ENCODE results near the gene ANKS1A. TPM values are rescaled to one million over a fixed set of nuclear protein-coding genes. Genes with fewer than 3 reads are reported as not detected.

The ANKS1A gene
- total RNA-seq, 1 donor from 2014 or later: 43.2 TPM

DNA sequence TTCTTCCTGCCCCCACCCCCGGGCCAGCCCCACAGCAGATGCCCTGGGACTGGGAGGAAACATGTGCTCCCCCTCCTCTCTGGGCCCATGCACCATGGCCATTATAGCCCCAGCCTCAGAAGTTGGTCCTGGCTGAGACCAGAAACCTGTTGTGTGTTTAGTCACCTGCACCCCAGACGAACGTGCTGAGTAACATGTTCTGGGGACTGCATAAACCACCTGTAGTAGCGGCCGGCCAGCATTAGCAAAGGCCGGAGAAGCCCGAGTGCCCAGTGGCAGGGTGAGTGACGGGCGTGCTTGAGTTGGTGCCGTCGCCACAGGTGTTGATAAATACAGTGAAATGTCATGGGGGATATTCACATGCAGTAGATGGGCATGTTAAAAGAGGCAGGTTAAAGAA lies 178.2 kb downstream of the ANKS1A start:
- no peak for DNase-seq (ENCODE audit: low spot score)

DNA sequence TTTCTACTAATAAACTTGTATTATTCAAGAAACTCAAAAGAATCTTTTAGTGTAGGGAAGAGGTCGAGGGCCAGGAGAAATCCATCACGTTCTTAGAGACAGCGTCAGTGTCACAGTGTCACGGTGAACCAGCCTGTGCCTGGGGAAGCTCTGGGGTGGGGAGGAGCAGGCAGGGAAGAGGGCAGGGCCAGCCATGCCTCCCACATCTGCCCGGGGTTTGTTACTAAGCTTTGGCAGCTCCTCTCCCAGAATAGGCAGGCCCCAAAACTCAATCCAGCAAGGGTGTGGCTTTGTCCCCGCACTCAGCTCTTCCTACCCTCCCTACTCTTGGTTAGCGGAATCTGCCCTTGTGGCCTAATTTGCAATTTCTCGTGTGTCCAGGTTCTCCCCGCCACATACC lies 179.2 kb downstream of the ANKS1A start:
- no peak for DNase-seq (ENCODE audit: low spot score)

DNA sequence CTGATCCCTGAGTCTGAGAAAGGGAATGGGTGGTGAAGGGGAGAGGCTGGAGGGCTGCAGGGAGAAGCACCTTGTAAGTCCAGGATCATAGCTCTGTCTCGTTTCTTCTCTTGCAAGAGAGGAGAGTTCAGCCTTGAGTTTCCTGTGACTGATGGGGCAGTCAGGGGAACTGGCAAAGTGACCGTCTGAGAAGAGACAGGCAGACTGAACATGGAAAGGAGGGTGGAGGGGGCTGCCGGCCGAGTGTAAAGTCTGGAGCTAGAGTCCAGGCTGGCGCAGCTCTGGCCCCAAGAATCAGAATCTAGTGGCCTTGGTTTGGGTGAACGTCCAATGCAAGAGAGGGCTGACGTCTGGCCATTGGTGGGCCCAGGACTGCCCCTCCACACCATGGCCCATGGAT lies 179.6 kb downstream of the ANKS1A start:
- no peak for DNase-seq (ENCODE audit: low spot score)

DNA sequence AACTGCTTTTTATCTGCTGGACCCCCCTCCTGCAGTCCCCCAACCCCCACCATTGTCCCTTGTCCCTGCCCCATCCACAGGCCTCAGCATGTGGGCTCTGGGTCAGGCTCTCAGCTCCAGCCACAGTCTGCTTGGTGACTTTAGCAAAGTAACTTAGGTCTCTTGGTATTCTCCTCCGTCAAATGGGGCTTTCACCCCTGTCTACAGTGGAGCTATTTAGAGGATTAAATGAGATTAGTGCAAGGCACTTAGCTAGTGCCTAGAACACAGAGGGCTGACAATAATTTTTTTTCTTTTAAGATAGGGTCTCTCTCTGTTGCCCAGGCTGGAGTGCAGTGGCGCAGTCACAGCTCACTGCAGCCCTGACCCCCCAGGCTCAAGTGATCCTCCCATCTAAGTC lies 180.2 kb downstream of the ANKS1A start:
- no peak for DNase-seq (ENCODE audit: low spot score)

DNA sequence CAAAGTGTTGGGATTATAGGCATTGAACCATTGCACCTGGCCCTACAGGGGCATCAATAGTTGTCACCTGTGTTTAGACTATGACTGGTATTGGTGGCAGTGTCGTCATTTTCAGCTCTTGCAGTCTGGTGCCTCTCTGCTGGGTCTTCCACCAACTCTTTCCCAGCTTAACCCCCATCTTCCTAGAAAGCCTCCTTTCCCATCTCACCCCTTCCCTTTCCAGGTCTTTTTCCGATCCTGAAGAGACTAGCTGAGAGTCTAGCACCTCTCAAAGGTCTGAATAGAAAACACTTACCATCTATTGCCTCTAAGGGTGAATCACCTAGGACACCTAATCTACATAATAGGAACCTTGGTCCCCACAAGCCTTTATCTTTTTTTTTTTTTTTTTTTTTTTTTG lies 181.1 kb downstream of the ANKS1A start:
- no peak for DNase-seq (ENCODE audit: low spot score)

DNA sequence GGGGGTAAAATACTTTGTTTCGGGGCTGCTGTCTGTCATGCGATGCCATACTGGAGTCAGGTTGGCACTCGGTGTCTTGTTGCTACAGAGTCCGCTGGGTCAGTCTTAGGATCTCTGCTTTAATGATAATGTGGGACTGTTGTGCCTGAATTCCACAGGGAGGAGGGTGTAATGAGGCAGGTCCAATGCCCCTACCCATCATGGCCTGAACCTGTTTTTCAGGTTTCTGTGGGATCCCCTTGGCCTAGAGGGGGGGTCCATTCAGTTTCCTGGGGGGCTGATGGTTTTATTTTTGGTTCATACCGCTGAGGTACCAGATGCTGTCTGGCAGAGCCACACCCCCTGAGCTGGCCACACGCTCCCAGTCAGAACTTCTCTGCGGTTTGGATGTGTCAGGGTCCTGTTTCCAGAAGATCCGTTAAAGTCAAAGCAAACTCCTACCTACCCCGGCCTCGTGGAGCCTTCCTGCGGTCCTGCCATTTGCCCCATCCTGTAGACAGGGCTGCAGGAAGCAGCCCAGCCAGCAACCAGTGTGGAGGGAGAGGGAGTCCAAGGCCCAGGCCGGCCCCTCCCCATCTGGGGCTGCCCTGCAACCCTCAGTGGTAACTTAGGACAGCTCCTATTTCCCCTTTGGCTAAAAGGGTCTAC lies 182.4 kb downstream of the ANKS1A start:
- no peak for DNase-seq (ENCODE audit: low spot score)

DNA sequence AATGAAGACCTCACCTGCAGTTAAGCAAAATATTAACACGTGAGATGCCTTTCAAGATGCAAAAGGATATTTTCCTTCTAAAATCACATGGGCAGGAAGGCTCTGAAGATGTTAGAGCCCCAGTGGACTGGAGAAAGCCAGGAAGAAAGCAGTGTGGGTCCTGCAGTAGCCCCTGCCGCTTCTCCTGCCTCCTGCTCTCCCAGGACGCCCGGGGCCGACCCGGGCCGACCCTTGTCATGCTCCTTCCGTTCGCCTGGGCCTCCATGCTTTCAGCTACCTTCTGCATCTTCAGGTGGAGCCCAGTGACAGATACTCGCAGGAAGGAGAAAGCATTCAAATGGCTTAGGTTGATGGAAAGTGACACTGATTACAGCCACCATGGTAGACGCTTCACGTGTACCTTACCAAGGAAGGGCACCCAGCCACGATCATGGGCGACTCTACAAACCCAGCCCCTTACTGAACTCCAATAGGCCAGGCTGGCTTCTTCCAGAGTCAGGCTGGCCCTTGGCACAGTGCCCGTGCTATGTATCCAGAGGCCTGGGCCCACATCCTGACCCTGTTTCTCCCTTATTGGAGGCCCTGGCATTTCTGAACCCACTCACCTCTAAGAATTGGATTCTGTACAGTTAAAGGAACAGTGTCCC lies 183.1 kb downstream of the ANKS1A start:
- no peak for DNase-seq (ENCODE audit: low spot score)

DNA sequence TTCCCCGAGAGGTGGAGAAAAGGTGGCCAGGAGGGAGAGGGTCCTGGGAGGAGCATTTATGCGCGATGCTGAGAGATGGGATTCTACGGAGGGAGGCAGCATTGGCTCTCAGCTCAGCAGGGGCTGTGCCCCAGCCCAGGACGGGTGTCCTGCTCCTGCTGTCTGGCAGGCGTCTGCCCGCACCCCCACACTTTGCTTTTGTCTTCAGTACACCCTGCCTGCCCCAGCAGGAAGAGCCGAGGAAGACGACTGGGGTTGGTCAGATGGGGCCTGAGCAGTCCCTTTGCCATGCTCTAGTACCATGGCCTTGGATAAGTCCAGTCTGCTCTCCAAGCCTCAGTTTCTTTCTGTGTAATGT lies 183.6 kb downstream of the ANKS1A start:
- no peak for DNase-seq (ENCODE audit: low spot score)

DNA sequence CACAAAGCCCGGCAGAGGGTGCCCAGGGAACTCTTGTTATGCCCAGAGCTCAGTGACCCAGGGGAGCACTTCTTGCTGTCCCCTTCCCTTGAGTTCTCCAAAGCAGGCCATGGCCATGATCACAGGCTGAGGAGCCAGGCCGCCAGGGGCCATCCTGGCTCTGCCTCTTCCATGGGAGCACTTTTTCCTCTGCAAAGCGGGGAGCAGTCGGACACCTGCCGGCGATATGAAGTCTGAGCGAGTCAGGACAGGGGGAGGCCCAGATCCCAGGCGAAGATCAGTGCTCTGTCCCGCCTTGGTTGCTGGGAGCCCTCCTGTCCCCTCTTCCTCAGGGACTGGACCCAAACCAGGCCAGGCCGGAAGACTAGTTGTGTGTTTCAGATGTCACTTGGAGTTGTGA lies 184.2 kb downstream of the ANKS1A start:
- no peak for DNase-seq (ENCODE audit: low spot score)

DNA sequence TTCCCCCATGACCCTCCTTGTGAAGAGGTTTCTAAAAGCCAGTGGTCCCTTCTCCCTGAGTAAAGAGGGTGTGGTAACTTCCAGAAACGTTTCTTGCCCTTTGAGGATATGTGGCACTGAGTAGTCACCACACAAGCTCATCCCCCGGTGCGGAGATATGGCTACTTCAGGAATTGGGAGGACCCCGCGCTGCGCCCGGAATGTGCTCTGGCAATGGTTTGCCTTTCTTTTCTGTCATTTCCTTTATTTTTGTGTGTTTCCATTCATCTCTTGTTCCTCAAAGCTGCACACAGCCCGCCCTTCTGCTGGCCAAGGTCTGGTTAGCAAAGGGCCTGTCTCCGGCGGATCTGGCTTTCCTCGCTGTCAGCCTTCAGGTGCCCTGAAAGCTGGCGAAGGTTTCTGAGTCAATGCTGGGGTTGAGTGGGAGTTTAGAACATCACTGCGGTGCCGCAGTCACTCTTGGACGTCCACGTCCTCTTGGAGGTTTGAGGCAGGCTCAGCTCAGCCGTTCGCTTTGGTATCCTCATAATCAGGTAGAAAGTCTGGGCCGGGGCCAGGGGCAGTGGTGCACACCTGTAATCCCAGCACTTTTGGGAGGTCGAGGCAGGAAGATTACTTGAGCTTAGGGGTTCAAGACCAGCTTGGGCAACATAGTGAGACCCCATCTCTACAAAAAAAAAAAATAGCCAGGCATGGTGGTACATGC lies 184.9 kb downstream of the ANKS1A start:
- DNase-seq (ENCODE audit: low spot score): no peak

DNA sequence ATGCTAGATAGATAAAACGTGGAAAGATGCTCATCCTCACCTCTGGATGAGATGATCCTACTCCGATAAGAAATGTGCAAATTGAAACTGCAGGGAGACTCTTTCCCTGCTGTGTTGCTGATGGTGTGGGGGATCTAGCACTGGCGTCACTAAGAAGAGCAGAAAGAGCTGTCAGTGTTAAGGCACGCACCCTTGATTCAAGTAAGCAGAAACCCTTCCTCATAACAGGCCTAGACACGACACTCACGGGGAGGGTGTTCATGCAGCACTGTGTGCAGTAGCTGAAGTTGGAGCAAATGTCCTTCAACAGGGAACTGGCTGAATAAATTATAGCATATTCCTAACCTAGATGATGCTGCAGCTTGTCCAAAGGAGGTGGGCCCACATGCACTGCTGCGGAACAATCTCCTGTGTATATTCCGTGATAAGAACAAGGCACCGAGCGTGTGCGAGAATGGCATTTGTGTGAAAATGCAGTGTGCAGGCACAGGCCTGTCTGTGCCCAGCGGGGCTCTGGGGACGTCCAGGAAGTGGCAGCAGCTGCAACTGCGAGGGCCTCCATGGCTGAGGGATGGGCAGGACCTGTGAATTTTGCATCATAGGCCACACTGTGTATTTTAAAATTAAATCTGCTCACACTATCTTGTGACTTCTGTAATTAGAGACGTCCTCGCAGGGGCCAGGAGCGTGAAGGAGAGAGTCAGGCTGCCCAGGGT lies 188.1 kb downstream of the ANKS1A start:
- no peak for DNase-seq (ENCODE audit: low spot score)

DNA sequence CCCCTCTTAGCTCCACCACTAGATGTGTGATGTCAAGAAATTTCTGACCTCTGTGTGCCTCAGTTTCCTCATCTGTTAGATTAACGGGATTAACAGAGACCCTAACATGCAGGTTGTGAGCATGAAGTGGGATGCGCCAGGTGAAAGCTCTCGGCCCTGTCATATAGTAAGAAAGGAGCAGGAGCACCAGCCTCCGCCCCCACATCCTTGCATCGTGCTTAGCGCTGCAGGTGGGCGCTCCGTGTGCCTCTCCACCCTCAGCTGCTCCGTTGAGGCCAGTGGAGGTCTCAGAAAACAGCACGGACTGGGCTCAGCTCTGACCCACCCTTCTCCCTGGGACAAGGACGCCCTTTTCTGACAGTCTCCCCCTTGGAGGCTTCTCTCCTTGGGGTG lies 188.7 kb downstream of the ANKS1A start:
- DNase-seq (ENCODE audit: low spot score): no peak

DNA sequence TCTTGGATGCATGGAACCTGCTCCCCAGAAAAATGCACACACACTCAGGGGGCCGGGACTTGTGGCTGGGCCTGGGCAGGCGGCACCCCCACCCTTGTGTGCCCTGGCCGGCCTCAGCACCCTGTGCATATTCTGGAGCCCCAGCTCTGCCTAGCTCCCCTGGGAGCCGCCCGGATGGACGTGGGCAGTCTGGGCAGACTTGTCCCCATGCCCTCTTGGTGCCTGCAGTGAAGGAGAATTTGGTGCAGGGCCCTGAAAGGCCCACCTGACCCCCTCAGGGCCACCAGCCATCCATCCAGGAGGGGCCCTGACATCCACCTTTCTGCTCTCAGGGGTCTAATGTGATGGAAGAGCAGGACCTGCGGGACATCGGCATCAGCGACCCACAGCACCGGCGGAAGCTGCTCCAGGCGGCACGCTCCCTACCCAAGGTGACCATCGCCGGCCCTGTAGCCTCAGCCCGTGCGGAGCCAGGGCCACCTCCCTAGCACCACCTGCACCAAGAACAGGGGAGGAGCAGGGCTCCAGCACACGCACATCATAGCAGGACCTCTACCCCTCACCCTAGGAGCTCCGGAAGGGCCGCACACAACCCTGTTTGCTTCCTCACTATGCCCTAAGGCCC lies 189.3 kb downstream of the ANKS1A start:
- DNase-seq (ENCODE audit: low spot score): no peak

DNA sequence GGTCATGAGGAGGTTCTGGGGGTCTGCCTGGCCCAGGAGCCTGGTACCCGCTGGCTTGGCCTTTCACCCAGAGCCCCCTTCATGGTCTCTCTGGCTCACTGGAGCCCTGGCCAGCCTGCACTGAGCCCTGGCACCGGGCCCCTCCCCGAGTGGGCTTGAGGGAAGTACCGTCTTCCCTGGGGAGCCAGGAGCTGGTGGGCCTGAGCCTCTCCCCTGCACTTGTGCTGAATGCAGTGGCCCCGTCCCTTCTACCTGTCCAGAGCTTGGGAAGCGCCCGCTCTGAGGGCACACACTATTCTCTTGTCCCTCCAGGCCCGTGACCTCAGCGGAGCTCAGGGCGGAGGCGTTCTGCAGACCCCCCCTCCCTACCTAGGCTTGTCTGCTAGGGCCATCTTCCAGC lies 189.8 kb downstream of the ANKS1A start:
- no peak for DNase-seq (ENCODE audit: low spot score)

DNA sequence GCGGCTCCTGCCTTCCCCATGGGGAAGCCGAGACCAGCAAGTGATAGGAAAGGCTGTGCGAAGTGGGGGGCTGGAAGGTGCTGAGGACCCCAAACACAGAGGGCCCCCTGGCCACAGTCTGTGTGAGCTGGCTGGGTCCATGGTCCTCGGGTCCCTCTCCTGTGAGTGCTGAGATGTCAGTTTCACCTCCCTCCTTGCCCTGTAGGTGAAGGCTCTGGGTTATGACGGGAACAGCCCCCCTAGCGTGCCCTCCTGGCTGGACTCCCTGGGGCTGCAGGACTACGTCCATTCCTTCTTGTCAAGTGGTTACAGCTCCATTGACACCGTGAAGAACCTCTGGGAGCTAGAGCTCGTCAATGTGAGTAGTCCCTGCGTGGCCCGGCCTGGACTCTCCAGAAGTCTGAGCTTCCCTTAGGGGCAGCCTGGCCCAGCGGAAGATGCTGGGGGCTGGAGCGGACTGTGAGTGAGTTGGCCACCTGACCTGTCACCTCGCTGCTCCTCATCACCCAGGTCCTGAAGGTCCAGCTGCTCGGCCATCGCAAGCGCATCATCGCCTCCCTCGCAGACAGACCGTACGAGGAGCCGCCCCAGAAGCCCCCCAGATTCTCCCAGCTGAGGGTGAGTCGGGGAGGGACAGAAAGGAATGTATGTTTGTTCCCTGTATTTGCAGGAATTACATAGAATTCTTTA lies 190.4 kb downstream of the ANKS1A start:
- no peak for DNase-seq (ENCODE audit: low spot score)

DNA sequence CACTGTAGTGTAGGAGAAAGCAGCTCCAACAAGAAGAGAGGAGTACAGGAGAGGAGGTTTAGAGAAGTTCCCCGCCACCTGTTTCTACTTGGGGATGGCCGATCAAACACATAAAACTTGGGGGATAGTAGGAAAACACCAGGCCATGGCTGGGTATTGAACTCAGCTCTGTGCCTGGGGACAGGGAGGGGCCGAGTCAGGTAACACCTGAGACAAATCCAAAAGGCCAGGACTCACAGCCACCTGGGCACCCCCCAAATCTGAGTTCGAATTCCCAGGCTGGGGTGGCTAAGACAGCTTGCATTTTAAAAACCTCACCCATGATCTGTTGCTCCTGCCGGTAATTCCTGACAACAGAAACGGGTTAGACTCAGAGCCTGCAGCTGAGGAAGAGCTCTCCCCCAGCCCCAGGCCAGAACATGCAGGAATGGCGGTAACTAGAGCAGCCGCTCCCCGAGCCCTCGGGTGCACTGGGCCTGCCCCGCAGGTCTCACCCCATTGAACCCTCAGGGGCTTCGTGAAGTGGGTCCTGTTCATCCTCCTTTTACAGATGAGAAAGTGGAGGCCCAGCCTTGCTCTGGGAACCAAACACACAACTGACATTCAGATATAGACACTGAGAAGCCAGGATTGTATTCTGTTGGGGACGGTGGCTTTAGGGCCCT lies 191.1 kb downstream of the ANKS1A start:
- DNase-seq (ENCODE audit: low spot score): no peak

DNA sequence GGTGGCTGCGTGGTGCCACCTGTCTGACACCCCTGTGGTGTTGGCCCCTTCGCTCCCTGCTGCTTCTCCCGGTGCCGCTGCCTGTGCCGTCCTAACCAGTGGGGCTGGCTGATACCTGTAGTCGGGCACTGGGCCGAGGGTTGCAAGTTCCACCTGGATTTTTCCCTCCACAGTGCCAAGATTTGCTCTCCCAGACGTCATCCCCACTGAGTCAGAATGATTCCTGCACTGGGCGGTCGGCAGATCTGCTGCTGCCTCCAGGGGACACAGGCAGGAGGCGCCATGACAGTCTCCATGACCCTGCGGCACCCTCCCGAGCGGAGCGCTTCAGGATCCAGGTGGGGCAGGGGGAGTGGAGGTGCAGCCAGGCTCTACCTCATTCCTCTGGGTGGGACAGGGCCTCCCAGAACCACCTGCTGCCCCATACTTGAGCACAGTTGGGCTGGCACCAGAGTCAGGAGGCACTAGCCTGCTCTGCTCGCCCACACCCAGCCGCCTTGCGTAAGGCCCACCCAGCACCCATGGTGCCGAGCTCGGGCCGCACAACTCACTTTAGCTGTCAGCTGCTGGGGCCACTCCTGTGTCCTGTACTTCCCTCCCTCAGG lies 191.9 kb downstream of the ANKS1A start:
- no peak for DNase-seq (ENCODE audit: low spot score)

DNA sequence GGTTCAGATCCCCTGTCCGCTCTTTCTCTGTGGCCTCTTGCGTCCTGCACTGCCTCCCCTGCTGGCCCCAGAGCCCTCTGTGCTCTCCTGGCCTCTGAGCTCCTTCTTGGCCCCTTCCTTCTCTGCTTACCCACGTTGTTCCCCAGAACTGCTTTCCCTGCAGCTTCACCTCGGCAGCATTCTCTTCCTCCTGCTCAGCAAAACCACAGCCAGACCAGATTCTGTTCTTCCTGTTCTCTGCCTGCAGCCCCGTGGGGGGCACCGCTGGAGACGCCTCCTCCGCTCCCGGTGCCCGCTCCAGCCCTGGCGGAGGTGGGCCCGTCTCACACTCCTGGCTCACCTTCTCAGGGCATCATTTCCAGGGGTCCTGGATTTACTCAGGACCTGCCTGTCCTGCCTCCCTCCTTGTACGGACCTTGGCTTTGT lies 192.4 kb downstream of the ANKS1A start:
- no peak for DNase-seq (ENCODE audit: low spot score)

DNA sequence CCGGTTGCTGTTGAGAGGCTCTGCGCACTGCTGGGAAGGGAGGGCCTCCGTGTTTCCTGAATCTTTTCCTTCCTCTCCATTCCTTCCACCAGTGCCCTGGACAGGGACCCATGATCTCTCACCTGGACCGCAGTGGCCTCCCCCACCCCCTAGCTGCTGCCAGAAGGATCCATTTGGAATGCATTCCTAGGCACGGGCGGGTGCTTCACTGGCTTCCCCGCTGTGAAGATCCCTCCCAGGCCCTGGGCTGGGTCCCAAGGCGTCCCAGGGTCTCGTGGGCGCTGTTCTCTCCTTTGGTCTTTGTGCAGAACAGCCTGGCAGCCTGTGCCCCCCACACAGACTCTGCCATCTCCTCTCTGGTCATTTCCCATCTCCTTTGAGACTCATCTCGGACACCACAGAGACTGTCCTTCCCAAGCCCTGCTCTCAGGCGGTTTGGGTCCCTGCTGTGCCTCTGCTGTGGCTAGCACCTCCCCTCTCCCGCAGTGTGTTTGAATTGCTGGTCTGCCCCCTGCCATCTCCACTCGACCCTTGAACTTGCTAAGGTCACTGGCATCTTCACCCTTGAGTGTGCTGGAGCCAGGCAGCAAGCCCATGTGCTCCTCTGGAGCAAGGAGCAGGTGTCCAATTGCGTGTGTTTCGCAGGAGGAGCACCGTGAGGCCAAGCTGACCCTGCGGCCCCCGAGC lies 193.1 kb downstream of the ANKS1A start:
- DNase-seq (ENCODE audit: low spot score): no peak
